ENCODE results near the gene PRSS27.
A peak's percentile ranks its signal among the peaks of the same experiment; 100 is the strongest.
"Not testable (repeated sequence)": the region's sequence is repeated elsewhere in the genome, so short reads cannot be mapped to it uniquely, and the experiment has no call there.

PRSS27 gene

GRCh38 chr16:2696601-2697250 lies 23.3 kb downstream of the PRSS27 start:
- DNase-seq (ENCODE audit: low read depth in 2 of 2): not testable (repeated sequence)

- no peak for DNase-seq (ENCODE audit: low read depth in 2 of 2)
These were observed 26.9 kb downstream of the PRSS27 start for GRCh38 chr16:2692948-2693651.

GRCh38 chr16:2692251-2692947 lies 27.6 kb downstream of the PRSS27 start:
- no peak for DNase-seq (ENCODE audit: low read depth in 2 of 2)

GRCh38 chr16:2691491-2692248 lies 28.4 kb downstream of the PRSS27 start:
- no peak for DNase-seq (ENCODE audit: low read depth in 2 of 2)

- no peak for DNase-seq (ENCODE audit: low read depth in 2 of 2)
These were observed 29.2 kb downstream of the PRSS27 start for GRCh38 chr16:2690852-2691251.

- no peak for DNase-seq (ENCODE audit: low read depth in 2 of 2)
These were observed 29.8 kb downstream of the PRSS27 start for GRCh38 chr16:2689968-2690801.

- not testable (repeated sequence) for DNase-seq (ENCODE audit: low read depth in 2 of 2)
These were observed 30.6 kb downstream of the PRSS27 start for GRCh38 chr16:2689422-2689821.

GRCh38 chr16:2687531-2688308 lies 32.3 kb downstream of the PRSS27 start:
- no peak for DNase-seq (ENCODE audit: low read depth in 2 of 2)

- DNase-seq (ENCODE audit: low read depth in 2 of 2): no peak
These were observed 33.0 kb downstream of the PRSS27 start for GRCh38 chr16:2686912-2687507.

GRCh38 chr16:2686075-2686474 lies 33.9 kb downstream of the PRSS27 start:
- DNase-seq (ENCODE audit: low read depth in 2 of 2): not testable (repeated sequence)

- not testable (repeated sequence) for DNase-seq (ENCODE audit: low read depth in 2 of 2)
These were observed 37.0 kb downstream of the PRSS27 start for GRCh38 chr16:2683041-2683440.

GRCh38 chr16:2682209-2683021 lies 37.6 kb downstream of the PRSS27 start, which contains the start of gene KCTD5:
Gene KCTD5, plus strand, starts transcription at chr16:2682523. Its CDS starts 26 bp downstream, at chr16:2682549.
- peak; percentile 92 to 94 for DNase-seq (ENCODE audit: low read depth in 2 of 2)

GRCh38 chr16:2680360-2680759 lies 39.7 kb downstream of the PRSS27 start:
- DNase-seq (ENCODE audit: low read depth in 2 of 2): not testable (repeated sequence)

- DNase-seq (ENCODE audit: low read depth in 2 of 2): not testable (repeated sequence)
These were observed 40.1 kb downstream of the PRSS27 start for GRCh38 chr16:2679902-2680301.

- DNase-seq (ENCODE audit: low read depth in 2 of 2): not testable (repeated sequence)
These were observed 41.6 kb downstream of the PRSS27 start for GRCh38 chr16:2678206-2678965.

- not testable (repeated sequence) for DNase-seq (ENCODE audit: low read depth in 2 of 2)
These were observed 43.1 kb downstream of the PRSS27 start for GRCh38 chr16:2676937-2677336.

GRCh38 chr16:2675714-2676113 lies 44.3 kb downstream of the PRSS27 start:
- no peak for DNase-seq (ENCODE audit: low read depth in 2 of 2)

- no peak for DNase-seq (ENCODE audit: low read depth in 2 of 2)
These were observed 45.0 kb downstream of the PRSS27 start for GRCh38 chr16:2675021-2675420.
